GM19351 (cell line): ENCODE results near the gene SLC4A9.
A peak's percentile ranks its signal among the peaks of the same experiment; 100 is the strongest.
"Not testable (repeated sequence)": the region's sequence is repeated elsewhere in the genome, so short reads cannot be mapped to it uniquely, and the experiment has no call there.

Experiments
- ATAC-seq: cut with Tn5 transposase; IDR thresholded peaks from one replicate; pipeline ENCODE4 v1.9.1; 2021; ENCODE audit warnings: mild to moderate bottlenecking, moderate library complexity; ENCODE audit not compliant: unreplicated experiment

SLC4A9 gene

GRCh38 chr5:140337880-140338279 is 22.1 kb upstream of the SLC4A9 start:
- ATAC-seq: no peak

- ATAC-seq: no peak
Measured at GRCh38 chr5:140338336-140338735, 21.7 kb upstream of the SLC4A9 start.

DNA sequence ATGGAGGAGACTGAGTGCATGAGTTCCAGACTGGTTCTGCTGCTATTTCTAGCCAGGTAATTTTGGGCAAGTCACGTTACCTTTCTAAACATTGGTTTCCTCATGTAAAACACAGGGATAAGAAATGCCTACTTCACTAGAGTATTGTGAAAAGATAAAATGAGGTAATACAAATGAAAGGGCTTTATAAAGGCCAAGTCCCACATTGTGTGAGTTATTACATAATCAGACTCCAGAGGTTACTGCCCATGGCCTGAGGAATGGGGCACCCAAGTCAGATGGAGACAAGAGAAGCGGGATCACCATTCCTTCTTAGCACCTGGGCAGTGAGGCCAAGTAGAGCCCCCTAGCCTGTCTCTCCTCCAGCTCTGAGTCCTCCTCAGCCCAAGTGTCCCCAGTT is 21.1 kb upstream of the SLC4A9 start:
- no peak for ATAC-seq

GRCh38 chr5:140339636-140340035 is 20.4 kb upstream of the SLC4A9 start:
- no peak for ATAC-seq

DNA sequence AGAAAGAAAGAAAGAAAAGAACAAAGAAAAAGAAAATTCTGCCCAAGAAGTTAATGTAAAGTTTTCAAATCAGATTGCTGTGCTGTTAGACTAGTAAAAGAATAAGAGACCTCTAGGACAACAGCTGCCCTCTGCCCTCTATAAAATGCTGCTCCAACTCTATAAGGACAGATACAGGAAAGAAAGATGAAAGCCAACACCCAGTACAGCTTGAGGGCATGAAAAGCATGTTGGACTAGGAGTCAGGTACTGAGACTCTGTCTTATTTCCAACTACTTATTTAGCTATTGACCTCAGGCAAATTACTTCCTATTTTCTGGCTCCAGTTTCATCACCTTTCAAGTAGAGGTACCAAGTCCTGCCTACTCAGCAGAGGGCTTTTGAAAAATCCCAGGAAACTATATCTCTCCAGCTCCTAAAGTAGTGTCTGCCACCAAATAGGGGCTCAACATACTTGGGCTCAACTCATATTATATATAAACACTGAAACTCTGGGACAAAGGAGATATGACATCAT is 19.3 kb upstream of the SLC4A9 start:
- no peak for ATAC-seq

GRCh38 chr5:140341591-140341990 is 18.4 kb upstream of the SLC4A9 start:
- ATAC-seq: no peak

DNA sequence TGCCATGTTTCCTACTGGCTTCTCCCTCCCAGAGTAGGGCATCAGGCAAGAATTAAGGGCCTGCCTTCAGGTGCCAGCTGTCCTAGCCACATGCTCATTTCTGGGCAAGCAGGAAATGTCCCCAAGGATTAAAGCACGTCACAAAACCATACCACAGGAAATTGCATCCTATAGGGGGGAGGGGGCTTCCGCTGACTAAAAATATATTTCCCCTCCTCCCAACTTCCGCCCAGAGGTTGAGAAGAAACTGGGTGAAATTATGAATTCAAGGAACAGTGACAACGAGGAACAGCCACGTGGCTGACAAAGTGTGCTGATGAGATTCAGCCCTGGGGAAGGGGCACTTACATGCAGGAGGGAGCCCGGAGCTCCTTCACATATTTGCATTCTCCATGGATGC is 17.7 kb upstream of the SLC4A9 start:
- no peak for ATAC-seq

DNA sequence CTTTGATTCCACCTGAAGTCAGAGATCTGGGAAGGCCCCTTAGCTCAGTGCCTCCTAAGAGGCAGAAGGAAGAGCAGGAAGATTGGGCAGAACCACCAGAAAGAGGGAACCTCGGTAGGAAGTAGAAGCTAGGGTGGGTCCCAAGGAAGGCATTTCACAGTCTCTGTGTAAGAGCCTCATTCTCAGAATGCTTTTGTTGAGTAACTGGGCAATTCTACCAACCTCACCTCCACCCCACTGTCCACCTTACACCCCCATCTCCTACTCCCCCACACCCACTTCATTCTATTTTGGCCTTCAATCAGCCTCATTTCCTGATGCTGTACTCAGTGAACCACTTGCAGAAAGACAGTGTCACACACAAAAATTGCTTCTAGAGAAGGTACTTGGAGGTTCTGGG is 17.1 kb upstream of the SLC4A9 start:
- no peak for ATAC-seq

DNA sequence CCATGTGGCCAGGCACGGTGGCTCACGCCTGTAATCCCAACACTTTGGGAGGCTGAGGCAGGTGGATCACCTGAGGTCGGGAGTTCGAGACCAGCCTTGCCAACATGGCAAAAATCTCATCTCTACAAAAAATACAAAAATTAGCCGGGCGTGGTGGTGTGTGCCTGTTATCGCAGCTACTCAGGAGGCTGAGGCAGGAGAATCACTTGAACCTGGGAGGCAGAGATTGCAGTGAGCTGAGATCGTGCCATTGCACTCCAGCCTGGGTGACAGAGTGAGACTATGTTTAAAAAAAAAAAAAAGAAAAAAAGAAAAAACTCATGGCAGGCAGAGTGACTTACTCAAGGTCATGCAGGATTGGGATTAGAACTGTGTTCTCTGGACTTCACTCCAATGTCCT is 16.1 kb upstream of the SLC4A9 start:
- ATAC-seq: not testable (repeated sequence)

- ATAC-seq: no peak
Measured at GRCh38 chr5:140344683-140345423, 15.1 kb upstream of the SLC4A9 start.

GRCh38 chr5:140345919-140346347 is 14.1 kb upstream of the SLC4A9 start:
- ATAC-seq: no peak

- peak; percentile 85 for ATAC-seq
Measured at GRCh38 chr5:140346348-140347221, 13.4 kb upstream of the SLC4A9 start, which contains the start of gene HBEGF. HBEGF (minus strand) TSS chr5:140346603; CDS start chr5:140346328, 275 bp downstream.

DNA sequence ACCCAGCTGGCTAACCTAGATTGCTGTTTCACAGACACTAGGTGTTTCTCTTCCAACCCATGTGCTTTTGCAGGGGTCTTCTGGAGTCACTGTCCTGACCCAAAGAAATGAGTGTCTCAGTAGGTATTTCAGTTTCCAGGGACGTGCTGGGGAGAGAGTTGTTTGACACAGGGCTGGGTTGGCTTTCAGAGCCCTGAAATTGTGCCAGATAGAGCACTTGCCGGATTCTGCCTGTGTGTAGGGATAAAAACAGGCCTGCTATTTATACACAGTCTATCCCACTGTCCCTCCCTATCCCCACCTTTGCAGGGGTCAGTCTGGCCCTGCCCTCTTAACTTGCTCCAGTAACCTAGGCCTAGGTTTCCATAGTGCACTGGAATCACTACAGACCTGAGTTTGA is 12.6 kb upstream of the SLC4A9 start:
- ATAC-seq: no peak

- ATAC-seq: no peak
Measured at GRCh38 chr5:140348104-140348503, 11.9 kb upstream of the SLC4A9 start.

- ATAC-seq: no peak
Measured at GRCh38 chr5:140349244-140349643, 10.8 kb upstream of the SLC4A9 start.

GRCh38 chr5:140351609-140352334 is 8.2 kb upstream of the SLC4A9 start:
- ATAC-seq: no peak

GRCh38 chr5:140355546-140355945 is 4.4 kb upstream of the SLC4A9 start:
- ATAC-seq: no peak

GRCh38 chr5:140356853-140357725 is 2.9 kb upstream of the SLC4A9 start:
- ATAC-seq: peak; percentile 34

GRCh38 chr5:140357726-140358093 is 2.3 kb upstream of the SLC4A9 start:
- peak; percentile 96 for ATAC-seq

DNA sequence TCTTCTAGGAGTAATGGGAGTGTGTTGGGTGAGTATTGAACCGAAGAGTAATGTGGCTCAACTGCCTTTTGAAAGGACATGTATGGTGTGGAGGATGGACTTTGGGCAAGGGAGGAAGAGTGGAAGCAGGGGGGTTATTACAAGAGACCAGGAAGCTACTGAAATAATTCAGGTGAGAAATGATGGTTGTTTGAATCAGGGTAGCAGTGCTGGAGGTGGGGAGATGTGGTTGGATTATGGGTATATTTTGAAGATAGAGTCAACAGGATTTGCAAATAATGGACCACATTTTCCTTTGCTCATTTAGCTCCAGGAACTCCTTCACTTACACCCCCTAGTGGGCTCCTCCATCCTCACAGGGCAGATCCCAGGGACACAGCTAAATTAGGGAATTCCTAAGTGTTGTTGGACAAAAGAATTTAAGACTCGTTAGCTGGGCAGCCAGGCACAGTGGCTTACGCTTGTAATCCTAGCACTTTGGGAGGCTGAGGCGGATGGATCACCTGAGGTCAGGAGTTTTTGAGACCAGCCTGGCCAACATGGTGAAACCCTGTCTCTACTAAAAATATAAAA is 1.2 kb upstream of the SLC4A9 start:
- no peak for ATAC-seq
